Stimulated activated CD4-positive, alpha-beta T cell treated with anti-CD3 and anti-CD28 coated beads, Interleukin-4, amount 100 ng/mL, for 48 hours (primary cell): ENCODE data around the gene ENTR1.
A peak's percentile ranks its signal among the peaks of the same experiment; 100 is the strongest.

Source experiments
- DNase-seq, 2 donors: peaks; one replicate each; pipeline ENCODE4 v3.0.0-alpha.2; 2020; ENCODE audit warnings: low read depth in 2 of 2

Gene ENTR1

GRCh38 chr9:136377341-136378169, 32.9 kb downstream of the ENTR1 start:
- DNase-seq = no peak

GRCh38 chr9:136376457-136376856, 34.0 kb downstream of the ENTR1 start:
- DNase-seq = no peak

- no peak for DNase-seq
Observed at GRCh38 chr9:136375096-136375495, 35.3 kb downstream of the ENTR1 start.

GRCh38 chr9:136374183-136374575, 36.2 kb downstream of the ENTR1 start:
- no peak for DNase-seq

GRCh38 chr9:136373300-136374182, 36.9 kb downstream of the ENTR1 start, which contains the start of gene CARD9:
CARD9 (minus strand) TSS chr9:136373669; CDS start chr9:136372078, 1,591 bp downstream.
- DNase-seq = no peak

- no peak for DNase-seq
Observed at GRCh38 chr9:136372561-136373299, 37.7 kb downstream of the ENTR1 start.

GRCh38 chr9:136372006-136372405, 38.4 kb downstream of the ENTR1 start:
- no peak for DNase-seq

GRCh38 chr9:136371533-136371880, 38.9 kb downstream of the ENTR1 start:
- no peak for DNase-seq

GRCh38 chr9:136370687-136371532, 39.5 kb downstream of the ENTR1 start:
- no peak for DNase-seq

GRCh38 chr9:136370037-136370436, 40.4 kb downstream of the ENTR1 start:
- no peak for DNase-seq

GRCh38 chr9:136368190-136368589, 42.2 kb downstream of the ENTR1 start:
- DNase-seq = no peak

GRCh38 chr9:136367296-136368145, 42.9 kb downstream of the ENTR1 start:
- no peak for DNase-seq

GRCh38 chr9:136366826-136367225, 43.6 kb downstream of the ENTR1 start:
- no peak for DNase-seq

GRCh38 chr9:136365775-136366222, 44.6 kb downstream of the ENTR1 start:
- no peak for DNase-seq

GRCh38 chr9:136364942-136365774, 45.3 kb downstream of the ENTR1 start:
- no peak for DNase-seq

- DNase-seq = no peak
Observed at GRCh38 chr9:136363949-136364748, 46.3 kb downstream of the ENTR1 start.

GRCh38 chr9:136363106-136363948, 47.1 kb downstream of the ENTR1 start, which contains the start of gene DNLZ:
DNLZ (minus strand) TSS chr9:136363744; CDS start chr9:136363714, 30 bp downstream.
- peak; percentile 97 to 99 for DNase-seq
